Neural cell (in vitro differentiated cells): ENCODE measurements around the gene DOK4. TPM values are rescaled to one million over a fixed set of nuclear protein-coding genes. Genes with fewer than 3 reads are reported as not detected.

Experiments used
- H2AFZ ChIP-seq: fragments of 200-600, 300-800 bp; sonication (generic), shearing (Covaris generic); 2 replicates; pipeline ENCODE4 v1.6.0; 2014; ENCODE audit warnings: low read depth, mild to moderate bottlenecking, antibody characterized with exemption, low read length, moderate library complexity
- H3F3A ChIP-seq: fragments of 200-600 bp; shearing (Covaris generic); 2 replicates; pipeline ENCODE4 v1.6.1; 2016; ENCODE audit warnings: mild to moderate bottlenecking, moderate library complexity, mixed read lengths, antibody characterized with exemption, low read length; ENCODE audit not compliant: insufficient read depth, poor library complexity, severe bottlenecking
- H3K27ac ChIP-seq: fragments of 200-600, 300-800 bp; sonication (generic), shearing (Covaris generic); 2 replicates; pipeline ENCODE4 v1.5.1; 2014; ENCODE audit warnings: mild to moderate bottlenecking, low read length, moderate library complexity
- H3K27me3 ChIP-seq: fragments of 300-800, 200-600 bp; sonication (generic), shearing (Covaris generic); 2 replicates; pipeline ENCODE4 v1.6.0; 2014; ENCODE audit warnings: mild to moderate bottlenecking, low read depth, low read length, moderate library complexity; ENCODE audit not compliant: insufficient read depth
- H3K36me3 ChIP-seq: fragments of 300-800, 200-600 bp; sonication (generic), shearing (Covaris generic); 2 replicates; pipeline ENCODE4 v1.5.1; 2014; ENCODE audit warnings: mild to moderate bottlenecking, antibody characterized with exemption, low read length, moderate library complexity; ENCODE audit not compliant: insufficient read depth
- H3K4me2 ChIP-seq: fragments of 300-800, 200-600 bp; sonication (generic), shearing (Covaris generic); 2 replicates; pipeline ENCODE4 v1.6.0; 2014; ENCODE audit warnings: mild to moderate bottlenecking, low read length
- H3K4me3 ChIP-seq: fragments of 300-800, 200-600 bp; sonication (generic), shearing (Covaris generic); 2 replicates; pipeline ENCODE4 v1.5.1; 2014; ENCODE audit warnings: mild to moderate bottlenecking, low read length, moderate library complexity
- H3K79me2 ChIP-seq: fragments of 200-600 bp; shearing (Covaris generic); replicated peaks from 2 replicates; pipeline ENCODE4 v1.6.0; 2014; ENCODE audit warnings: mild to moderate bottlenecking, low read length, moderate library complexity; ENCODE audit not compliant: insufficient read depth
- H3K9ac ChIP-seq: fragments of 300-800, 200-600 bp; sonication (generic), shearing (Covaris generic); 2 replicates; pipeline ENCODE4 v1.6.1; 2016; ENCODE audit warnings: mild to moderate bottlenecking, low read length, mixed read lengths
- H3K9me2 ChIP-seq: fragments of 200-600 bp; shearing (Covaris generic); 2 replicates; pipeline ENCODE4 v1.6.1; 2016; ENCODE audit warnings: mild to moderate bottlenecking, low read length, mixed read lengths; ENCODE audit not compliant: insufficient read depth
- H3K9me3 ChIP-seq: fragments of 200-600, 300-800 bp; sonication (generic), shearing (Covaris generic); 2 replicates; pipeline ENCODE4 v1.6.1; 2016; ENCODE audit warnings: mild to moderate bottlenecking, mixed run types, low read length, moderate library complexity, mixed read lengths
- H4K20me1 ChIP-seq: fragments of 200-600 bp; shearing (Covaris generic); 2 replicates; pipeline ENCODE4 v1.6.1; 2016; ENCODE audit warnings: mild to moderate bottlenecking, mixed run types; ENCODE audit not compliant: insufficient read depth
- CTCF ChIP-seq: fragments of 450-650 bp; IDR thresholded peaks from 2 replicates; pipeline ENCODE4 v1.5.1; 2014; ENCODE audit warnings: antibody characterized with exemption, mild to moderate bottlenecking, moderate library complexity; ENCODE audit not compliant: poor library complexity, severe bottlenecking
- EP300 ChIP-seq: fragments of 450-650 bp; conservative IDR thresholded peaks from 2 replicates; pipeline ENCODE4 v1.6.1; 2014; ENCODE audit warnings: antibody characterized with exemption, mild to moderate bottlenecking, moderate library complexity; ENCODE audit not compliant: poor library complexity, severe bottlenecking
- EZH2 ChIP-seq: fragments of 200-600, 300-800 bp; shearing (Covaris generic), sonication (generic); IDR thresholded peaks from 2 replicates; pipeline ENCODE4 v1.6.1; 2014; ENCODE audit warnings: antibody characterized with exemption, low read length, borderline replicate concordance, mild to moderate bottlenecking; ENCODE audit not compliant: insufficient read depth, poor library complexity, severe bottlenecking
- MXI1 ChIP-seq: fragments of 450-650 bp; conservative IDR thresholded peaks from 2 replicates; pipeline ENCODE4 v1.6.1; 2014; ENCODE audit warnings: antibody characterized with exemption, mild to moderate bottlenecking; ENCODE audit not compliant: poor library complexity, severe bottlenecking
- POLR2AphosphoS5 ChIP-seq: IDR thresholded peaks from 2 replicates; pipeline ENCODE4 v1.6.1; 2012
- RAD21 ChIP-seq: fragments of 450-650 bp; conservative IDR thresholded peaks from 2 replicates; pipeline ENCODE4 v1.6.1; 2014; ENCODE audit warnings: antibody characterized with exemption, mild to moderate bottlenecking, moderate library complexity
- REST ChIP-seq: IDR thresholded peaks from 2 replicates; pipeline ENCODE4 v1.6.1; 2012; ENCODE audit warnings: borderline replicate concordance
- SMC3 ChIP-seq: fragments of 450-650 bp; conservative IDR thresholded peaks from 2 replicates; pipeline ENCODE4 v1.6.1; 2014; ENCODE audit warnings: antibody characterized with exemption, mild to moderate bottlenecking, moderate library complexity; ENCODE audit not compliant: poor library complexity
- TAF1 ChIP-seq: IDR thresholded peaks from 2 replicates; pipeline ENCODE4 v1.6.1; 2012; ENCODE audit warnings: low read depth
- polyA plus RNA-seq: library from polyadenylated mRNA; depleted of rRNA; stranded (reverse); fragments of >200 nt; gene quantifications from 2 replicates; pipeline ENCODE4 v1.2.3, GENCODE V29; 2014

The DOK4 gene
- polyA plus RNA-seq, 1 donor from 2014 or later: 214 TPM

- Histone ChIP-seq H3K9ac (peak overlapping the region; percentile 64), H3F3A (no peaks in the 10 kb centered on the region), H2AFZ (peak overlapping the region; percentile 67), H3K27me3 (no peaks in the 10 kb centered on the region), H3K9me2 (no peaks in the 10 kb centered on the region), H3K79me2 (no peaks in the 10 kb centered on the region), H3K4me3 (peak overlapping the region; percentile 76), H3K27ac (no peak overlapping the region), H3K9me3 (no peaks in the 10 kb centered on the region), H3K36me3 (no peaks in the 10 kb centered on the region), H3K4me2 (no peak overlapping the region), H4K20me1 (no peaks in the 10 kb centered on the region)
- TF ChIP-seq SMC3 (no peak), EP300 (no peak), CTCF (no peak), RAD21 (no peak), REST (no peak), TAF1 (no peak), EZH2 (no peak), MXI1 (no peak), POLR2AphosphoS5 (no peak)
Observed at GRCh38 chr16:57486858-57487834, 853 bp upstream of the DOK4 start.

- TF ChIP-seq CTCF: no peak
- no peak for TF ChIP-seq SMC3
- TF ChIP-seq MXI1: no peak
- no peak for TF ChIP-seq POLR2AphosphoS5
- TF ChIP-seq EZH2: no peak
- no peak for TF ChIP-seq REST
- no peak for TF ChIP-seq EP300
- no peak for TF ChIP-seq RAD21
- no peak for TF ChIP-seq TAF1
- peak overlapping the region; percentile 73 for H3K4me2 ChIP-seq
- H3K4me3 ChIP-seq: peak overlapping the region; percentile 76
- peak overlapping the region; percentile 64 for H3K9ac ChIP-seq
- no peaks in the 10 kb centered on the region for H3K36me3 ChIP-seq
- H3F3A ChIP-seq: no peaks in the 10 kb centered on the region
- peaks cover 2% of the 10 kb centered on the region for H3K79me2 ChIP-seq
- H4K20me1 ChIP-seq: no peaks in the 10 kb centered on the region
- no peaks in the 10 kb centered on the region for H3K9me3 ChIP-seq
- H3K27ac ChIP-seq: no peak overlapping the region
- no peaks in the 10 kb centered on the region for H3K9me2 ChIP-seq
- no peaks in the 10 kb centered on the region for H3K27me3 ChIP-seq
- no peak overlapping the region for H2AFZ ChIP-seq
Observed at GRCh38 chr16:57485091-57485915, 990 bp downstream of the DOK4 start.
